Activated CD4-positive, alpha-beta T cell treated with anti-CD3 and anti-CD28 coated beads, Interleukin-2, amount 10 ng/mL, durations not matched to agents 7 days and 5 days (primary cell): ENCODE results near the gene EPHA4. TPM values are rescaled to one million over a fixed set of nuclear protein-coding genes. Genes with fewer than 3 reads are reported as not detected.

ENCODE experiments used
- CTCF ChIA-PET: fragments of 350-600 bp; sonication (Branson Sonifier 250); formaldehyde crosslinking; loops from one replicate; lab custom pipeline; 2021; ENCODE audit warnings: antibody characterized with exemption; lab: Charles Lee
- POLR2A ChIA-PET: fragments of 350-600 bp; sonication (Branson Sonifier 250); formaldehyde crosslinking; loops from one replicate; lab custom pipeline; 2021; ENCODE audit warnings: antibody characterized with exemption; lab: Charles Lee
- DNase-seq: peaks from one replicate; pipeline ENCODE4 v3.0.0-alpha.2; 2020
- H3K27ac Mint-ChIP-seq: one replicate; pipeline ENCODE4 v1.8.0; 2021; ENCODE audit warnings: mild to moderate bottlenecking, moderate library complexity, mixed read lengths
- H3K27me3 Mint-ChIP-seq: one replicate; pipeline ENCODE4 v1.8.0; 2021; ENCODE audit warnings: mixed read lengths
- H3K36me3 Mint-ChIP-seq: one replicate; pipeline ENCODE4 v1.8.0; 2021; ENCODE audit warnings: low read depth, mixed read lengths
- H3K4me1 Mint-ChIP-seq: one replicate; pipeline ENCODE4 v1.8.0; 2021; ENCODE audit warnings: mixed read lengths
- H3K4me3 Mint-ChIP-seq: one replicate; pipeline ENCODE4 v1.8.0; 2021; ENCODE audit warnings: mild to moderate bottlenecking, moderate library complexity, mixed read lengths
- H3K9me3 Mint-ChIP-seq: one replicate; pipeline ENCODE4 v1.8.0; 2021; ENCODE audit warnings: mixed read lengths
- total RNA-seq, 2 experiments: library from RNA; stranded (reverse); gene quantifications; one replicate each; pipeline ENCODE4 v1.2.3, GENCODE V29; 2021

Gene EPHA4
- total RNA-seq, 2 experiments from 2014 or later: 28.2 to 29.3 TPM

DNA sequence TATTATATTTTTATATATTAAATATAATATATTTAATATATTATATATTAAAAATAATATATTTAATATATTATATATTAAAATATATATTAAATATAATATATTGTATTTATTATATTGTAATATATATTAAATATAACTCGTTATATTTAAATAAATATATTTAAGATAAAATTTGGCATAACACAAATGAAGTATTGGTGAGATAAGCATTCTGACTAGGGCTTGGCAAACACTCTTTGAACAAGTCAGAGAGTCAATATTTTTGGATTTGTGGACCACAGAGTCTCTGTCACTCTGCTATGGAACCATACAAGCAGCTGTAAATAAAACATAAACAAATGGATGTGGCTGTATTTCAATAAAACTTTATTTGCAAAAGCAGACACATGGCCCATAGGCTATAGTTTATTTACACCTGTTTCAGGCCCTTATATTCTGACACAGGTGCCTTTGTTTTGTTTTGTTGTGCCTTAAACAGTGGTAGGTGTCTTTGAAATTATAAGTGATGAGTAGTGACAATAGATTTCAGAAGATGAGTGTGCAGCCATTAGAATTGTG is 190.1 kb downstream of the EPHA4 start:
- no peaks in the 10 kb centered on the region for H3K9me3 Mint-ChIP-seq
- CTCF ChIA-PET: no interaction called here
- H3K27me3 Mint-ChIP-seq: no peaks in the 10 kb centered on the region

DNA sequence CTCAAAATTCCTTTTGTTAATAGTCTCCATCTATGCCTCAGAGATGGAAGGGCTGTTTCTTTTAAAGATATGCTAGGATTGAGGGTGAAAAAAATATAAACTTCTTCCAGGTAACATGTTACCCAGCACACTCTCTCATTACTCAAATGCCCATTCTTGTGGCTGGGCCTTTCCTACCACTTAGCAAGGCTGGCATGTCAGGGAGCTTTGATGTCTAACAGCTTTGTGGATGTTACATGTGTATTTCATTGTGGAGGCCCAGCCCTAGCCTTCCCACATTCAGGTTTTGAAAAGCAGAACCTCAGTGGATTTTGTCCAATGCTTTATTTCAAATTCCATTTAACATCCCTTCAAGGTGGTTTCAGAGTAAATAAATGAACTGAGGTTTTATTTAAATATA is 191.4 kb downstream of the EPHA4 start:
- no peaks in the 10 kb centered on the region for H3K27me3 Mint-ChIP-seq
- H3K27ac Mint-ChIP-seq: no peak overlapping the region
- no peaks in the 10 kb centered on the region for H3K36me3 Mint-ChIP-seq
- ChIA-PET CTCF (no interaction called here), POLR2A (no interaction called here)
- no peaks in the 10 kb centered on the region for H3K4me1 Mint-ChIP-seq
- H3K4me3 Mint-ChIP-seq: no peak overlapping the region
- no peak for DNase-seq
- H3K9me3 Mint-ChIP-seq: no peaks in the 10 kb centered on the region

More for the DNA sequence above, 190.1 kb downstream of the EPHA4 start:
- H3K27ac Mint-ChIP-seq: no peak overlapping the region
- H3K4me3 Mint-ChIP-seq: no peak overlapping the region
- POLR2A ChIA-PET: no interaction called here
- no peaks in the 10 kb centered on the region for H3K4me1 Mint-ChIP-seq
- H3K36me3 Mint-ChIP-seq: no peaks in the 10 kb centered on the region
- DNase-seq: no peak

DNA sequence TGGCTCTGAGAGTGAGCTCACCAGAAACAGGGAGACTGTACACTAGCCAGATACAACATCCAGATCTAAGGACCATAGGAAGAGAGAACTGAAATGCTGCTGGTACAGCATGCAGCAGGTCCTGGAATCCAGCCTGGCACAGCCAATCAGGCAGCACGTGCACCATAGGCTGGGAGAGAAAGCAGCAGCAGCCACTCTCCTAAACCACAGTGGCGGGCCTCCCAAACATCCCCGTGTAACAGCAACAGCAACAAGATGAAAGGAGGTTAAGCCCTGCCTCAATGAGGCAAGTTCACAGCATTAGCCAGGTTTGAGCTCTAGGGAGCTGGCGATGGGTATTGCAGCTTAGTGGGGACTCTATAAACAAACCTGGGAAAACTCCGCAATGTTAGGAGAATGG is 192.0 kb downstream of the EPHA4 start:
- no peaks in the 10 kb centered on the region for H3K27me3 Mint-ChIP-seq
- H3K9me3 Mint-ChIP-seq: no peaks in the 10 kb centered on the region
- H3K27ac Mint-ChIP-seq: no peak overlapping the region
- no peaks in the 10 kb centered on the region for H3K36me3 Mint-ChIP-seq
- CTCF ChIA-PET: no interaction called here
- DNase-seq: no peak
- POLR2A ChIA-PET: no interaction called here
- H3K4me3 Mint-ChIP-seq: no peak overlapping the region
- H3K4me1 Mint-ChIP-seq: no peaks in the 10 kb centered on the region

DNA sequence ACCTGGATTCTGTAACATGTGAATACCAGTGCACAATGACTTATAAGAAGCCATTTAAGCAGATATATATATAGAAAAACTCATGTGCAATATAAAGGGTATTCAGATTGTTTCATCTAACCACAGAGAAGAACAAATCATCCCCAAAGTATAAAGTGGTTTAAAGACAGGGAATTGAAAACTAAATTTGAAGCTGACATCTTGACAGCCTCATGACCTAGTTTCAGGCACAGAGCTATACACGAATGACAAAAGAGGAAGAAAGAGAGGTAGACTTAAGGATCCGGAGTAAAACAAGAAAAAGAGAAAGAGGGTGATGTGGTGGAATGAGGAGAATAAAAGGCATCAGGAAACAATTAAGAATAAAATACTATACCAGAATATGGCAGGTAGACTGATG is 194.5 kb downstream of the EPHA4 start:
- Mint-ChIP-seq H3K27me3 (no peaks in the 10 kb centered on the region), H3K9me3 (no peaks in the 10 kb centered on the region), H3K4me1 (no peaks in the 10 kb centered on the region), H3K27ac (no peak overlapping the region), H3K4me3 (no peak overlapping the region), H3K36me3 (no peaks in the 10 kb centered on the region)
- no peak for DNase-seq
- ChIA-PET CTCF (interaction anchor here (0.6 kb wide), 1 partner anchor 98 kb away, joined by 3 read pairs; no protein-coding TSS in a partner anchor), POLR2A (no interaction called here)

DNA sequence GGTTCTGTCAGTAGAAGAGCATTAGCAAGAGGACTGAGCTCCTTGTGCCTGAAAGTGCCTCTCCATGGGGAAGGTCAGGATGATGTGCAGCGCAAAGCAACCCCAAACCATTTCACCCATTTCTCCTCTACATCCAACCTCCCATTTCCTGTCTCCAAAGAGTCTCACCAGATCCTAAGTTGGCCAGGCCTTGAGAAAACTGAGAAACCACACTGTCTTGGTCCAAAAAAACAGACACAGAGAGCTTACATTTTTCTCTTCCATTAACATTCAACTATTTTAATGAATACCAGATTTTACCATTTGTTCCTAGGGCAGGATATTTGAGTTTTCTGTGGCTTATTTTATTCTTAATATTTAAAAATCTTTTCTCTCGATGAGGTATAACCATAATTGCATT is 195.0 kb downstream of the EPHA4 start:
- Mint-ChIP-seq H3K36me3 (no peaks in the 10 kb centered on the region), H3K4me1 (no peaks in the 10 kb centered on the region), H3K27me3 (no peaks in the 10 kb centered on the region), H3K4me3 (no peak overlapping the region), H3K9me3 (no peaks in the 10 kb centered on the region), H3K27ac (no peak overlapping the region)
- ChIA-PET POLR2A (no interaction called here), CTCF (no interaction called here)
- no peak for DNase-seq

DNA sequence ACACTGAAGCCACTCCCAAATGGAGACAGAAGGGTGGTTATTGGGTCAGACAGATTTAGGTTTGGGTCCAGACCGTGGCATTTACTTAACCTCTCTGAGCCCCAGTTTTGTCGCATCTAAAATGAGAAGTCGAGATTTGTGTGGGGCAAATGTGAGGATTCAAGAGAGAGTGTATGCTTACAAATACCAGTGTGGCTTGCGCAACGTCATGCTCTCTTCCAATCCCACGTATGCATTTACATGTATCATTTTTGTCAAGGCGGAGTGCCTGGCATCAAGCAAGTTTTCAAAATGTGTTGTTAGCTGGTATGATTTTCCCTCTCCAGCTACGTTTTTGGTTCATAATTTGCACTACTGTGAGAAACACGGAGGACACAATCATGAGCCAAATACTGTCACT is 197.9 kb downstream of the EPHA4 start:
- Mint-ChIP-seq H3K4me3 (no peak overlapping the region), H3K27ac (no peak overlapping the region), H3K27me3 (no peaks in the 10 kb centered on the region), H3K4me1 (no peaks in the 10 kb centered on the region), H3K9me3 (no peaks in the 10 kb centered on the region), H3K36me3 (no peaks in the 10 kb centered on the region)
- no peak for DNase-seq
- CTCF ChIA-PET: interaction anchor here (1.5 kb wide), 1 partner anchor 17 kb away, joined by 3 read pairs; no protein-coding TSS in a partner anchor
- POLR2A ChIA-PET: interaction anchor here (0.5 kb wide), 1 partner anchor 103 kb away, joined by 10 read pairs; no protein-coding TSS in a partner anchor

DNA sequence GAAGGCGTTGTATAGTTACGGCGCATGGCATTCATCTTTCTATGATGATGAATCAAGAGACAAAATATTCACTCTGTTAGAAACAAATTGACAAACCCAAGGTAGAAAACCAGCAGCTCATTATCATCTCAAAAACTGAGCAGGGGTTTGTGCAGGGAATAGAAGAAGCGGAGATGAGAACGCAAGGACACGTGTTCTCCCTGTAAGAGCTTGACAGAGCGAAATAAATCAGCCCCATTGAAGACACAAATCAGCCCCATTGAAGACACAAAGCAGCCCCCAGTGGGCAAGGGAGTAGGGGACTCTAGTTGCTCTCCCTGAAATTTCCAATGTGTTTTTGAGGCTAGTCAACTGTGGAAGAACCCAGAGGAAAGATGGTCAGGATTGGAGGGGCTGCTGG is 199.2 kb downstream of the EPHA4 start:
- ChIA-PET CTCF (interaction anchor here (1.5 kb wide), 1 partner anchor 15 kb away, joined by 3 read pairs; no protein-coding TSS in a partner anchor), POLR2A (no interaction called here)
- Mint-ChIP-seq H3K27me3 (no peaks in the 10 kb centered on the region), H3K27ac (no peak overlapping the region), H3K4me3 (no peak overlapping the region), H3K9me3 (no peaks in the 10 kb centered on the region), H3K36me3 (no peaks in the 10 kb centered on the region), H3K4me1 (no peaks in the 10 kb centered on the region)
- DNase-seq: no peak

DNA sequence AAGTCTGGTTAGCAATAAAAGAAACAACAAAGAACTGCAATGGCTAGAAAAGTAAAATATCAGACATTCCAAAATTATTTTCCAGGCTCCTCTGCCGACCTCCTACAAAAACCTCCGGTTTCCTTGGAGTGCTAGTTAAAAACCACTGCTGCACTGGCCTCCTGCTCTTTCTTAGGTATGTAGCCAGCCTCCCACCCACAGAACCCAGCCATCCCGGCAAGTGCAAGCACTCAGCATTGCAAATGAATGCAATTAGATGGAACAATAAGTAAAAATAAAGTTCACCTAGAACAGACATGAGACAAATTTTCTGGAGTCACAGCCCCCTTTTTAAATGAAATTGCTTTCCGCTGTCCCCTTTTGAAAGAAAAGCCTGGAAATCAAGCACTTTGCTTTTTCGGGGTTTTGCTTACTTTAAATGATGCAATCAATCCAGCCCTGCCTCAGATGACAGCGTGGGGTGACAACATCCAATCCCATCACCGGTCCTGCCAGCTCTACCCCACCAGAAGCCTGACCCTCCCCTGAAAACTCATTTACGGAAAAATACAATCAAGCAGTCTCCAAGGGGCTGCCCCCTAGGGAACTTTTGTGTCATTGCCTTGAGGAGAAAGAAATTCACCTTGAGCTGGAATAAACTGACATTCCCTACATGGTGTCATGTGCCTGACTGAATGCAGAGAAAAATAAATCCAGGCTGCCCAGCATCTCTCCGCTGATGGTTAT is 199.8 kb downstream of the EPHA4 start:
- Mint-ChIP-seq H3K4me3 (no peak overlapping the region), H3K9me3 (no peaks in the 10 kb centered on the region), H3K4me1 (no peaks in the 10 kb centered on the region), H3K27me3 (no peaks in the 10 kb centered on the region), H3K36me3 (no peaks in the 10 kb centered on the region), H3K27ac (no peak overlapping the region)
- no peak for DNase-seq
- ChIA-PET POLR2A (no interaction called here), CTCF (no interaction called here)

DNA sequence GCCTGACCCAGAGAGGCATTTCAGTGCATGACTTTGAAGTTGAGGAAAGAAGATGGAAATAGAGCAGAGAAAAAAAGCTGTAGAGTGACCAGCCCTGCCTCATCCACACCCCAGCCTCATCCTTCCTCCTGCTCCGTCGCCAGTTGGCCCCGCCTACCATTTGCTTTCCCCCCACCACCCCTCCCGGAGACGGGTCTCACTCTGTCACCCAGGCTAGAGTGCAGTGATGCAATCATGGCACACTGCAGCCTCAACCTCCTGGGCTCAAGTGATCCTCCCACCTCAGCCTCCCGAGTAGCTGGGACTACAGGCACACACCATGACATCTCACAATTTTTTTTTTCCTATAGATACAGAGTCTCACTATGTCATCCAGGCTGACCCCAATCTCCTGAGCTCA is 200.8 kb downstream of the EPHA4 start:
- no peaks in the 10 kb centered on the region for H3K36me3 Mint-ChIP-seq
- POLR2A ChIA-PET: no interaction called here
- DNase-seq: no peak
- no peak overlapping the region for H3K4me3 Mint-ChIP-seq
- H3K27ac Mint-ChIP-seq: no peak overlapping the region
- CTCF ChIA-PET: no interaction called here
- no peaks in the 10 kb centered on the region for H3K9me3 Mint-ChIP-seq
- no peaks in the 10 kb centered on the region for H3K4me1 Mint-ChIP-seq
- H3K27me3 Mint-ChIP-seq: no peaks in the 10 kb centered on the region

DNA sequence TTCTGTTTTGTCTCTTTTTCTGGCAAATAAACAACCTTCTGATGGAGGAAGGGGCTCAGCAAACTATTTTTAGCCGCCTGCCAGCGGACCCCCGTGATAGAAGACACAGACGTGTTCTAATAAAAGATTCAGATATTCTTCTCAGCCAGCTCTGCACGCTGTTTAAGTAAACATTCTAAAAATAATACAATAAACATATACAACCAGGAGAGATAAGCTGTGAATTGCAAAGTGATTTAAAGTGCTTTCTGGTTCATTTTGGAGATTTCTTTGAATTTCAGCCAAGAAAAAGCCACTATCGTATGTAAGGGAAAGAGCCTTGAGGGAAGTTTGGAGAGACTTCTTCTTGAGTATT is 201.3 kb downstream of the EPHA4 start:
- Mint-ChIP-seq H3K4me1 (no peaks in the 10 kb centered on the region), H3K4me3 (no peak overlapping the region), H3K27me3 (no peaks in the 10 kb centered on the region), H3K9me3 (no peaks in the 10 kb centered on the region), H3K27ac (no peak overlapping the region), H3K36me3 (no peaks in the 10 kb centered on the region)
- CTCF ChIA-PET: no interaction called here
- POLR2A ChIA-PET: no interaction called here
- DNase-seq: no peak

DNA sequence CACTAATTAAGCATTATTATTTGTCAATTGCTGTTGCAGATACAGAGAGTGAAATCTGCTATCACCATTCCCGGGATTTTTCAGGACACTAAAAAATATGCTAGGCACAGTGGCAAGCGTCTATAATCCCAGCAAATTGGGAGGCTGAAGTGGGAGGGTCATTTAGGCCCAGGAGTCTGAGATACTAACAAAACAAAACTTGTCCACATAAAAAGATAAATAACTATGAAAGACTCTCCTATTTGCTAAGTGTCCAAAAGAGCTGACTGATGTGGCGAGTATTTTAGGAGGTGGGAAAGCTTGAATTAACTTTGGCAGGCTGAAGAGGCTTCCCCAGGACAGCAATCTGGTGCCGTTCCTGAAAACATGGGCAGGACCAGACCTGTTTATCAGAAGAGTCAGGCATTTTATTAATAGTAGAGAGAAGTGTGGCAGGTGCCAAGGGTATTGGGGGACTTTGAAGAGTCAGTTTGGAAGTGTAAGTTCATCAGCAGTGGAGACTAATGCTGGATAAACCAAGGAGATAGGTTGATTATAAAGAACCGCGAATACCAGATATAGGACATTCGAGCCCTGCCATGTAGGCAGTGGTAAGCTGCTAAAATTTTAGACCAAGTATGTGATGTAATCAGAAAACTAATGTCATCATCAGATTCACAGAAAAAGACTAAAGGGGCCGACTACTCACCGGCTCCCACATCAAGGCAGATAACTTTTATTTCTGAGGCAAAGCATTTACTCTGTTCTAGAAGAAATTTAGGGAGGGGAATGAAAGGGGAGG is 201.8 kb downstream of the EPHA4 start:
- Mint-ChIP-seq H3K36me3 (no peaks in the 10 kb centered on the region), H3K9me3 (no peaks in the 10 kb centered on the region), H3K27me3 (no peaks in the 10 kb centered on the region), H3K27ac (no peak overlapping the region), H3K4me1 (no peaks in the 10 kb centered on the region), H3K4me3 (no peak overlapping the region)
- ChIA-PET CTCF (no interaction called here), POLR2A (no interaction called here)
- no peak for DNase-seq
